ENCODE data around the gene COL4A6.
"Not testable (repeated sequence)": the region's sequence is repeated elsewhere in the genome, so short reads cannot be mapped to it uniquely, and the experiment has no call there.

DNA sequence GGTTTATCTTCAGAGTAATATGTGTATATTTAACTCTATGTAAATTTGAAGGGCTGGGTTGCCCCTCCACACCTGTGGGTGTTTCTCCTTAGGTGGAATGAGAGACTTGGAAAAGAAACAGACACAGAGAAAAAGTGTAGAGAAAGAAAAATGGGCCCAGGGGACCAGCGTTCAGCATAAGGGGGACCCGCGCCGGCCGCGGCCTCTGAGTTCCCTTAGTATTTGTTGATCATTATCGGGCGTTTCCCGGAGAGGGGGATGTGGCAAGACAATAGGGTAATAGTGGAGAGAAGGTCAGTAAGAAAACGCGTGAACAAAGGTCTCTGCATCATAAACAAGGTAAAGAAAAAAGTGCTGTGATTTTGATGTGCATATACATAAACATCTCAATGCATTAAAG lies 61.4 kb downstream of the COL4A6 start:
- TF ChIP-seq POLR2A, EP300, POLR2AphosphoS5 (IDR thresholded peaks at IDR 0.05): not testable (repeated sequence)
- TF ChIP-seq, protein P1, sequence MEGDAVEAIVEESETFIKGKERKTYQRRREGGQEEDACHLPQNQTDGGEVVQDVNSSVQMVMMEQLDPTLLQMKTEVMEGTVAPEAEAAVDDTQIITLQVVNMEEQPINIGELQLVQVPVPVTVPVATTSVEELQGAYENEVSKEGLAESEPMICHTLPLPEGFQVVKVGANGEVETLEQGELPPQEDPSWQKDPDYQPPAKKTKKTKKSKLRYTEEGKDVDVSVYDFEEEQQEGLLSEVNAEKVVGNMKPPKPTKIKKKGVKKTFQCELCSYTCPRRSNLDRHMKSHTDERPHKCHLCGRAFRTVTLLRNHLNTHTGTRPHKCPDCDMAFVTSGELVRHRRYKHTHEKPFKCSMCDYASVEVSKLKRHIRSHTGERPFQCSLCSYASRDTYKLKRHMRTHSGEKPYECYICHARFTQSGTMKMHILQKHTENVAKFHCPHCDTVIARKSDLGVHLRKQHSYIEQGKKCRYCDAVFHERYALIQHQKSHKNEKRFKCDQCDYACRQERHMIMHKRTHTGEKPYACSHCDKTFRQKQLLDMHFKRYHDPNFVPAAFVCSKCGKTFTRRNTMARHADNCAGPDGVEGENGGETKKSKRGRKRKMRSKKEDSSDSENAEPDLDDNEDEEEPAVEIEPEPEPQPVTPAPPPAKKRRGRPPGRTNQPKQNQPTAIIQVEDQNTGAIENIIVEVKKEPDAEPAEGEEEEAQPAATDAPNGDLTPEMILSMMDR (IDR thresholded peaks at IDR 0.05) = not testable (repeated sequence)
